HG03060 (cell line): ENCODE results near the gene RANBP10.

Source experiments
- ATAC-seq: cut with Tn5 transposase; IDR thresholded peaks from one replicate; pipeline ENCODE4 v1.9.1; 2021; ENCODE audit warnings: low read depth, moderate number of reproducible peaks; ENCODE audit not compliant: unreplicated experiment

RANBP10 gene

DNA sequence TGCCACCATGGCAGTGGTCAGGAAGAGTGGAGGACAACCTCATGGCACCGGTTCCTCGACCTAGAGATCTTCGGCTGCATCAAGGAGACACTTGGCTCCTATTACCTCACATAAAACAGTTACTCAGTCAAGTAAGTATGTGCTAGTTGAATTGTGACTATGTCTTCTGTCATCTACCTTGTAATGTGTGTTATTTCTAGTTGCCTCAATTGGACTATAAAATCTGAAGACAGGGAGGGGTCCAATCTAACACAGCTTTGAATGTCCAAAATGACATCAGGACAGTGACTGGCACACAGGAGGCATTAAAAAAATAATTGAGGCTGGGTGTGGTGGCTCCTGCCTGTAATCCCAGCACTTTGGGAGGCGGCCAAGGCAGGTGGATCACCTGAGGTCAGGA lies 122.6 kb downstream of the RANBP10 start:
- ATAC-seq = no peak

DNA sequence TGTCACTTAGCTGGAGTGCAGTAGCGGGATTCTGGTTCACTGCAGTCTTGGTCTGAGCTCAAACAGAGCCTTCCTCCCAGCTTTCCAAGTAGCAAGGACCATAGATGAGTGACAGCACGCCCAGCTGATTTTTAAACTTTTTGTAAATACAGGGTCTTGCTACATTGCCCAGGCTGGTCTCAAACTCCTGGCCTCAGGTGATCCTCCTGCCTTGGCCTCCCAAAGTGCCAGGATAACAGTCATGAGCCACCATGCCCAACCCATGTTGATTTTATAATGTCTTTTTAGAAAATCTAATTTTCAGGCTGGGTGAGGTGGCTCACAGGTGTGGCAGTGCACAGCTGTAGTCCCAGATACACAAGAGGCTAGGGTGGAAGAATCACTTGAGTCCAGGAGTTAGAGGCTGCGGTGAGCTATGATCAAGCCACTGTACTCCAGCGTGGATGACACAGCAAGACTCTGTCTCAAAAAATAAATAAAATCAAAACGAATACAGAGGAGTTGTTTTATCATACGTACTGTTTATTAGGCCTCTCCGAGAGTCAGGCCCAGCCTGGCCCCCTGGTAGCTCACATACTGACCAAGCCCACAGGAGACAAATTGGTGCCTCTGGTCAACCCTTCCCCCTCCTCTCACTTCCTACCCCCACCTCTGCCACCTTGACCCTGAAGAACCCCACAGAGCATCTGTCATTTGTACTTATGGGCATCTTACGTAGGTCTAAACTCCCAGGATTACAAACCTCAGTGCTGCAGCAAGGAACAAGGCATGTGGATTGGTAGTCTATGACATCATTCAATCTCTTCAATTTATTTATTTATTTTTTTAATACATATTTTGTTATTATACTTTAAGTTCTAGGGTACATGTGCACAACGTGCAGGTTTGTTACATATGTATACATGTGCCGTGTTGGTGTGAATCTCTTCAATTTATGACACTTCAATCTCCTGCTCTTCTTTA lies 126.1 kb downstream of the RANBP10 start:
- no peak for ATAC-seq

DNA sequence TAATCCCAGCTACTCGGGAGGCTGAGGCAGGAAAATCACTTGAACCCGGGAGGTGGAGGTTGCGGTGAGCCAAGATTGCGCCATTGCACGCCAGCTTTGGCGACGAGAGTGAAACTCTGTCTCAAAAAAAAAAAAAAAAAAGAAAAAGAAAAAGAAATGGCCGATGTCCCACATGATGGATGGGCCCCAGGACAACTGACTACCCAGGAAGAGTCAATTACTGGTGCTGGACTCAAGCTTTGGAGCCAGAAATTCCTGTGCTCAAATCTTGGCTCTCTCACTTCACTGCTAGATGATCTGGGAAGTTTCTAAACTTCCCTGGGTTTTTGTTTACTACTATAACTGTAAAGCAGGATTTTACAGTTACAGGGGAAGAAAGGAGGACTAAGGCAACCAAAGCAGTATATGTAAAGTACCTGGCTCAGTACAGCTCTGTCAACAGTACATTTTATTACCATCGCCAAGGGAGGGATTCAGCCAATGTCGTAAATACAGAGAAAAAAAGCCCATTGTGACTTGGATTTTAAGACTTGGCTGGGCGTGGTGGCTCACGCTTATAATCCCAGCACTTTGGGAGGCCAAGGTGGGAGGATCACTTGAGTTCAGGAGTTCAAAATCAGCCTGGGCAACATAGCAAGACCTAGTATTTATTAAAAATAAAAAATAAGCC lies 127.9 kb downstream of the RANBP10 start:
- no peak for ATAC-seq

DNA sequence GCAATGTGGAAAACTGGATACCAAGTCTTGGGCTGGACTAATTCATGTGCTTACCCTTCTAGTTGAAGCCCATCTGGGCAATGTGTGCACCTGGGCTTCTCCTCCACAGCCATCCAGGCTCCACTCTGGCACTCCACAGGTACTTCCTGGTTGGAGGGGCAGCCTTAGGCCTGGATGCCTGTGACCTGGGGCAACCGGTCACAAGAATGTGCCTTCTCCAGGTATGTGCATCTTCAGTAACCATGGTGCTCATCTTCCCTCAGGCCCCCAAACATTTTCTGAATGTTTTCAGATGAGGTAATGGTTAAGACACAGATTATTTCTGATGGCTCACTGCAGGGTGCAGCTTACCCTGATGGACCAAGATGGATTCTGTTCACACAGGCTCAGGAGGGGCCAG lies 128.6 kb downstream of the RANBP10 start:
- no peak for ATAC-seq

DNA sequence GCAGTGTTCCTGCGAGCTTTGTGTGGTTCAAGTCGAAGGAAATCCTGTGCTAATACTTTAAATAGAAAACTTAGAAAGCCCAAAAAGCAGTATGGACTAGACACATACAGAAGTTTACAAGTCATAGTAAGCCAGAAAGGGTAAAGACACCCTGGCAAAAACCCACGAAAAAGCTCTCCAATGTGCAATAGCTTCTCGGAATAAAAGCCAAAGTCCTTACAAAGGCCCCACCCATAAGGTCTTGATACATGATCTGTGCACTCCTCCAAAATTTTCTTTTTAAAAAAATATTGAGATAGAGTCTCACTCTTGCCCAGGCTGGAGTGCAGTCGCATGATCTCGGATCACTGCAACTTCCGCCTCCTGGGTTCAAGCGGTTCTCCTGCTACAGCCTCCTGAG lies 129.4 kb downstream of the RANBP10 start:
- no peak for ATAC-seq

DNA sequence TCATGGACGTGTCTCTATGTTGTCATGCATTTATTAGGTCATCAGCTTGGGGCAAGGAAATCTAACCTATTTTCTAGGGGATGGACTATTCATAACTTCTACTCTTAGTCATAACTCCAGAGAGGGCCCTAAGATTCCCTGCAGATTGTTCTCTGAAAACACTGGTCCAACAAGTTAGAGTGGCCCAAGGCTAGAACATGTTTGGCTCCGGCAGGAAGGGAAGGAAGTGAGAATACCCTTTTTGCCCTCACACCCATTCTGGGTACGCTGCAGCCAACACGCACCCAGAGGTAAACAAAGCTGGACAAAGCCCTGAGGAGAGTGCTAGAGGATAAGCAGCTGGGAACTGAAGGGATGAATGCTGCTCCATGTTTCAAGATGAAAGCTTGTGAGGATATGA lies 129.8 kb downstream of the RANBP10 start:
- ATAC-seq = no peak

DNA sequence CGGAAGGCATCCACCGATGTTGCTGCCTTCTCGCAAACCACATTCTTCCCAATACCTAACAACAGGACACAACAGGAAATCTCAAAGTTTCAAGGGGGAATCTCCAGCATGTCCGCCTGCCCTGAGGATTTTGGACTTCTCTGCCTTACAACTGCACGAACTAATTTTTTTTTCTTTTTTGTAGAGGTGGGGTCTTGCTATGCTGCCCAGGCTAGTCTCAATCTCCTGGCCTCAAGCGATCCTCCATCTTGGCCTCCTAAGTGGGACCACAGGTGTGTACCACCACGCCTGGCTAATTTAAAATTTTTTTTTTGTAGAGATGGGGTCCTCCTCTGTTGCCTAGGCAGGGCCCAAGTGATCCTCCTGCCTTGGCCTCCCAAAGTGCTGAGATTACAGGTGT lies 130.4 kb downstream of the RANBP10 start:
- no peak for ATAC-seq

DNA sequence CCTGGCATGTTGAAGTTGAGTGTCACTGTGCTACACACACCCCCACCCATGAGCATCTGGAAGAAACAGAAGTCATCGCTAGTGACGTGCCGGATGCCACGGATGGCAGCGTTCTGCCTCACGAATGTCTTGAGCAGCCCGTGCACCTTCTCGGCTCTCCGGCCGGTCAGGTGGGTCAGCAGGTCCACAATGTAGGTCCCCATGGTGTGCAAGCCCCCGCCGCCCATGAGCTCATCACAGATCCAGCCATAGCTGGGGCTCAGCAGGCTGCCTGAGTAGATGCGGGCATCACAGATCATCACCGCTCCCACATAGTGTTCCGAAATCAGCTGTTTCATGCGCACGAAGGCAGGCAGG lies 130.8 kb downstream of the RANBP10 start:
- ATAC-seq = no peak

DNA sequence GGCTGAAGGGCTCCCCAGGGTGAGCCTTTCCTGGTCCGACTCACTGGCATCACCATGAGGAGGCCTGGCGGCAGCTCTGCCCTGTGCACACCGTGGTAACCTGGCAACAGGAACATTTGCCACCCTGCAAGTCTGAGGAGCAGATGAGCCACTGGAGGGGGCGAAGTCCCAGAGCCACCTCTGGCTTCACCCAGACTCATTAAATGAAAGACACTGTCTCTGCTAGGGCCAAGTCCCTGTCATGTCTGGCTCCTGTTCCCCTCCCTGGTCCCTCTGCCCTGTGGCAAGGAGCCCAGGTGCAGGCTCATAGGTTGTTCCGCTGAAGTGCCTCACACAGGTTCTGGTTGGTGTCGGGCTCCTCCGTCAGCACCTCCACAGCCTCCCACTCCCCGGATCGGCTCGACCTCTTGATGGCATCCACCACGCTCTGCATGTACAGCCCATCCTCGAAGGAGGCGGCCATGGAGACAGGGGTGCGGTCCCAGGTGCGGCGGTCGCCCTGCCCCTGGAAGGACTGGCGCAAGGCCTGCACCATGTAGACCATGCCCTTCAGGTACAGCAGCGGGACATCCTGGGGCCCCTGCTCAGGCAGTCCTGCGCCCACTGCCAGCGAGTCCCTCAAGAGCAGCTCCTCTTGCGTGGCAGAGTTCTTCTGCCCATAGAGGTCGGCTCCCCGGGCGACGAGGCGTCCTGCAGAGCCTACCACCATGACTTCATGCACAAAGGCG lies 131.3 kb downstream of the RANBP10 start:
- no peak for ATAC-seq

DNA sequence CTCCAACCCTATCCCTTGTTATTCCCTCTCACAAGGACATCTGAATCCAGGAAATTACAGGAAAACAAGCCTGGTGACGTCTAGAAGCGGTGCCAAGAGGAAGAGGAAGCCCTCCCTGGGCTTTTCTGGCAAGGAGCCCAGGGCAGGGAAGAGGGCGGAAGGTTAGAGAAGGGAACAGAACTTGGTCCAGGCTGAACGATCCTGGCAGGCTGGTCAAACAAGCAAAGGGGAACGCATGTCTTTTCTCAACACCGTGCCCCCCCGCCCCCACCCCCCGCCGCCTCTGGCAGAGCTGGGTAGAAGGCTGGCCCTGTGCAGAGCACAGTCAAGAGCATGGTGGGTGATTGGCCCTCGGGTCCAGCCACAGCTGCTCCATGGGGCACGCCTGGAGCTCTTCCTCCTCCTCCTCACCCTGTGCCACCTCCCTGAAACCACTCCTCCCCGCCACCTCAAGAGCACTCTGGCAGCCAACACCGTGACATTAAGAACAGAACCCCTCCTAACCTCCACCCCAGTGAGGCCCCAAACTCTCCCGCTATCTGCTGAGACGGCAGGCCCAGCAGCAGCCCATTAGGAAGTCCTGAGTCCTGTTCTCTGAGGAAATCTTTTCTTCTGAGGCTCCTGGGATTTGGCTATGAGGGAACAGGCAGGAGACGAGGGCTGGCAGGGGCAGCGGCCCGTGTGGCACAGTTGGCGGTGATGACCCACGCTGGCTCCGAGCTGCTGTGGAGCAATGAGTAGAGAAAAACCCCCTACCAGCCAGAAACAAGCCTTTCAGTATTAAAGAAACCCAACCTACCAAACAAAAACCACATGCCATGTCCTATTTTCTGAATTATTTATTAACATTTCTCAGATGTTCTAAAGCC lies 132.4 kb downstream of the RANBP10 start:
- no peak for ATAC-seq
